ENCODE measurements around the gene LAMB3. TPM values are rescaled to one million over a fixed set of nuclear protein-coding genes. Genes with fewer than 3 reads are reported as not detected.

LAMB3 gene
- 14.1 and 18.0 TPM in 2 replicates for polyA plus RNA-seq (2012; rRNA removed)
- 7.1 and 13.4 TPM in 2 replicates for polyA plus RNA-seq (2012; cell fraction: cytosol; rRNA removed)
- polyA plus RNA-seq (2012; cell fraction: nucleus; rRNA removed), result 24.8 and 31.3 TPM in 2 replicates

- H4K20me1 ChIP-seq (ENCODE audit: insufficient read depth), result no peaks in the 10 kb centered on the region
- no peak for TF ChIP-seq RXRA (IDR thresholded peaks at IDR 0.05; ENCODE audit: borderline replicate concordance, low read depth)
- no peak for TF ChIP-seq GATA2 (CRISPR knock-in tag; IDR thresholded peaks at IDR 0.05)
- no peak for TF ChIP-seq NRF1 (IDR thresholded peaks at IDR 0.05; ENCODE audit: low read depth, low read length)
- TF ChIP-seq MAX (IDR thresholded peaks at IDR 0.05; ENCODE audit: low read depth), result no peak
- TF ChIP-seq NFIC (IDR thresholded peaks at IDR 0.05; ENCODE audit: borderline replicate concordance), result no peak
- no peak for TF ChIP-seq IRF3 (IDR thresholded peaks at IDR 0.05; ENCODE audit: low read depth, low read length)
- TF ChIP-seq, protein P1, sequence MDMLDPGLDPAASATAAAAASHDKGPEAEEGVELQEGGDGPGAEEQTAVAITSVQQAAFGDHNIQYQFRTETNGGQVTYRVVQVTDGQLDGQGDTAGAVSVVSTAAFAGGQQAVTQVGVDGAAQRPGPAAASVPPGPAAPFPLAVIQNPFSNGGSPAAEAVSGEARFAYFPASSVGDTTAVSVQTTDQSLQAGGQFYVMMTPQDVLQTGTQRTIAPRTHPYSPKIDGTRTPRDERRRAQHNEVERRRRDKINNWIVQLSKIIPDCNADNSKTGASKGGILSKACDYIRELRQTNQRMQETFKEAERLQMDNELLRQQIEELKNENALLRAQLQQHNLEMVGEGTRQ (IDR thresholded peaks at IDR 0.05; ENCODE audit: borderline replicate concordance, low read depth, low read length), result no peak
- TF ChIP-seq MEF2A (IDR thresholded peaks at IDR 0.05; ENCODE audit: borderline replicate concordance, low read depth), result no peak
- TF ChIP-seq RAD21 (IDR thresholded peaks at IDR 0.05; ENCODE audit: low read length), result no peak
- no peak for TF ChIP-seq RFX5 (IDR thresholded peaks at IDR 0.05; ENCODE audit: low read length)
- no peak for TF ChIP-seq ELF1 (IDR thresholded peaks at IDR 0.05)
- TF ChIP-seq, protein P2, sequence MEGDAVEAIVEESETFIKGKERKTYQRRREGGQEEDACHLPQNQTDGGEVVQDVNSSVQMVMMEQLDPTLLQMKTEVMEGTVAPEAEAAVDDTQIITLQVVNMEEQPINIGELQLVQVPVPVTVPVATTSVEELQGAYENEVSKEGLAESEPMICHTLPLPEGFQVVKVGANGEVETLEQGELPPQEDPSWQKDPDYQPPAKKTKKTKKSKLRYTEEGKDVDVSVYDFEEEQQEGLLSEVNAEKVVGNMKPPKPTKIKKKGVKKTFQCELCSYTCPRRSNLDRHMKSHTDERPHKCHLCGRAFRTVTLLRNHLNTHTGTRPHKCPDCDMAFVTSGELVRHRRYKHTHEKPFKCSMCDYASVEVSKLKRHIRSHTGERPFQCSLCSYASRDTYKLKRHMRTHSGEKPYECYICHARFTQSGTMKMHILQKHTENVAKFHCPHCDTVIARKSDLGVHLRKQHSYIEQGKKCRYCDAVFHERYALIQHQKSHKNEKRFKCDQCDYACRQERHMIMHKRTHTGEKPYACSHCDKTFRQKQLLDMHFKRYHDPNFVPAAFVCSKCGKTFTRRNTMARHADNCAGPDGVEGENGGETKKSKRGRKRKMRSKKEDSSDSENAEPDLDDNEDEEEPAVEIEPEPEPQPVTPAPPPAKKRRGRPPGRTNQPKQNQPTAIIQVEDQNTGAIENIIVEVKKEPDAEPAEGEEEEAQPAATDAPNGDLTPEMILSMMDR (IDR thresholded peaks at IDR 0.05), result no peak
- TF ChIP-seq TCF12 (IDR thresholded peaks at IDR 0.05), result no peak
- TF ChIP-seq CHD2 (IDR thresholded peaks at IDR 0.05; ENCODE audit: low read length, partially characterized antibody), result no peak
- no peak for TF ChIP-seq RCOR1 (IDR thresholded peaks at IDR 0.05; ENCODE audit: low read length)
- TF ChIP-seq, protein P3, sequence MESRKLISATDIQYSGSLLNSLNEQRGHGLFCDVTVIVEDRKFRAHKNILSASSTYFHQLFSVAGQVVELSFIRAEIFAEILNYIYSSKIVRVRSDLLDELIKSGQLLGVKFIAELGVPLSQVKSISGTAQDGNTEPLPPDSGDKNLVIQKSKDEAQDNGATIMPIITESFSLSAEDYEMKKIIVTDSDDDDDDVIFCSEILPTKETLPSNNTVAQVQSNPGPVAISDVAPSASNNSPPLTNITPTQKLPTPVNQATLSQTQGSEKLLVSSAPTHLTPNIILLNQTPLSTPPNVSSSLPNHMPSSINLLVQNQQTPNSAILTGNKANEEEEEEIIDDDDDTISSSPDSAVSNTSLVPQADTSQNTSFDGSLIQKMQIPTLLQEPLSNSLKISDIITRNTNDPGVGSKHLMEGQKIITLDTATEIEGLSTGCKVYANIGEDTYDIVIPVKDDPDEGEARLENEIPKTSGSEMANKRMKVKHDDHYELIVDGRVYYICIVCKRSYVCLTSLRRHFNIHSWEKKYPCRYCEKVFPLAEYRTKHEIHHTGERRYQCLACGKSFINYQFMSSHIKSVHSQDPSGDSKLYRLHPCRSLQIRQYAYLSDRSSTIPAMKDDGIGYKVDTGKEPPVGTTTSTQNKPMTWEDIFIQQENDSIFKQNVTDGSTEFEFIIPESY (IDR thresholded peaks at IDR 0.05; ENCODE audit: borderline replicate concordance, low read depth), result no peak
- TF ChIP-seq MXI1 (IDR thresholded peaks at IDR 0.05; ENCODE audit: low read depth, low read length), result no peak
- TF ChIP-seq FOSL2 (IDR thresholded peaks at IDR 0.05; ENCODE audit: borderline replicate concordance, low read depth), result no peak
- TF ChIP-seq REST (IDR thresholded peaks at IDR 0.05; ENCODE audit: low read depth, low read length), result no peak
- peaks cover 41 to 54% of the 10 kb centered on the region in 2 experiments for H3K4me1 ChIP-seq (ENCODE audit: control insufficient read depth in 1 of 2, insufficient read depth in 2 of 2, low read depth in 1 of 2, low read length in 1 of 2)
- H3K9ac ChIP-seq, result peak within 1 kb of the TSS; percentile 26; the same call in 1 of the 2 replicates
- H3F3A ChIP-seq (replicated peaks; ENCODE audit: insufficient read depth), result peaks cover 33% of the 10 kb centered on the region
- H3K9me2 ChIP-seq, result no peaks in the 10 kb centered on the region
- H3K27ac ChIP-seq (ENCODE audit: low read depth in 2 of 2, low read length in 1 of 2), result peak within 1 kb of the TSS; percentile 82 to 97
- ChIA-PET POLR2A (no interaction called here), CTCF (interaction anchor here (1.0 to 1.5 kb wide), 5 partner anchors 15 to 171 kb away, joined by 3 to 5 read pairs (median 3); no protein-coding TSS in a partner anchor)
- H3K27me3 ChIP-seq (ENCODE audit: insufficient read depth), result no peaks in the 10 kb centered on the region
- WGBS (ENCODE audit: low lambda C conversion rate), result 90% methylated on average over 13 of the region's 14 CpGs
- no peaks in the 10 kb centered on the region; the same call in 1 of the 2 replicates for H3K79me2 ChIP-seq (ENCODE audit: insufficient read depth)
- no peak for DNase-seq
- no peaks in the 10 kb centered on the region for H3K36me3 ChIP-seq (replicated peaks in 1 of 2; ENCODE audit: control insufficient read depth in 1 of 2, insufficient read depth in 2 of 2, low read length in 1 of 2)
- no peaks in the 10 kb centered on the region for H3K9me3 ChIP-seq
- peak within 1 kb of the TSS; percentile 72; the same call in 1 of the 2 replicates for H3K4me2 ChIP-seq
- H3K4me3 ChIP-seq (ENCODE audit: low read depth in 2 of 2, low read length in 1 of 2), result no peak within 1 kb of the TSS
- H2AFZ ChIP-seq (ENCODE audit: low read depth), result peak within 1 kb of the TSS; percentile 24; the same call in 1 of the 2 replicates
These were observed at the start of gene LAMB3 for GRCh38 chr1:209652121-209652735. LAMB3 (minus strand) TSS chr1:209652425; CDS start chr1:209650944, 1,481 bp downstream.
